ENCODE data around the gene CSMD2. TPM values are rescaled to one million over a fixed set of nuclear protein-coding genes. Genes with fewer than 3 reads are reported as not detected.

CSMD2 gene
- polyA plus RNA-seq, 5 donors: 0.11 to 0.38 (median 0.22) TPM

GRCh38 chr1:33684396-33685179 is 480.4 kb downstream of the CSMD2 start:
- no peak for DNase-seq

- DNase-seq: no peak
These were observed 481.1 kb downstream of the CSMD2 start for GRCh38 chr1:33683913-33684312.

GRCh38 chr1:33682371-33682770 is 482.7 kb downstream of the CSMD2 start:
- no peak for DNase-seq

- DNase-seq: no peak
These were observed 484.7 kb downstream of the CSMD2 start for GRCh38 chr1:33680281-33680840.

- DNase-seq: no peak
These were observed 494.5 kb downstream of the CSMD2 start for GRCh38 chr1:33670567-33670966.

GRCh38 chr1:33668695-33669094 is 496.3 kb downstream of the CSMD2 start:
- DNase-seq: no peak

- DNase-seq: no peak
These were observed 497.4 kb downstream of the CSMD2 start for GRCh38 chr1:33667386-33668282.

DNA sequence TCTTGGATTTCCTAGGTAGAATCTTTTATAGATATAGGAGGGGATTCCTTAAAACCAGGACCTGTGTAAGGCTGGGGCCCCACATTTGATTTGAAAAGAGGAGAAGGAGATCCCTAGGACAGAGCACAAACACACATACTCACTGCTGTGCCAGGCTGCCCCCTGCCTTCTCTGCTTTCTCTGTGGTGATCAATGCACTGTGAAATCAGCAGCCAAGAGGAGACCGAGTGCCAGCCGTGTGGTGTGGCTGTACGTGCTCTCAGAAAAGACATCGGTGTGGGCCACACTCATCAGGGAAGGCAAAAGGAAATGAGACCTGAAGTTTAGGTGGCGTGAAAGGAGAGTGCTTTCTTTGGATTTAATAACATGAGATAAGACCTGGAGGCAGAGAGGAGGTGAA is 498.4 kb downstream of the CSMD2 start:
- no peak for DNase-seq

DNA sequence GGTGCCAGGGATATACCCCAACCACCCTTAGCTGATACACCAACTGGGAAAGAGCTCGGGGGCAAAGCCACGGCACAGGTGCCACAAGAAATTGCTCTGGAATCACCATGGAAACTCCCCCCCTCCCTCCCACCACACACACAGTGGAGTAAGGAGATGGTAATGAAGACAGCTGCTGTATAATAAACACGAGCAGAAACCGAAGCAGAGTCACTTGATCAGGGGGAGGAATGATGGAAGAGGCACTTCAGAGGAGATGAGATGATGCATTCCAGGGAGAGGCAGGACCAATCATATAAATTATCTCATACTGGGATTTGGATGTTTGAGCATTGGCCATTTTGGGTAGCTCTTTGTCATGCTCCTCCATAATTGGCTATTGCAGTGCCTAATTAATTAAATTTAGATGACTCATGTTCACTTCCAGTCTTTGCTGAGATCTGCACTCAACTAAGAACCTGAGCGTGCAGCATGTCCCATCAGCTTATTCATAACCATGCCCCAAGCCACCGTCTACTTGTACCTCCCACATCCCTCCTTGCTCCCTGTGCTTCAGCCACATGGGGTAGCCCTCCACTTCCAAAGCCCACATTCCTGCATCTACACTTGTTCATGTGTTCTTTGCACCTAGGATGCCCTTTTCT is 503.1 kb downstream of the CSMD2 start:
- no peak for DNase-seq

DNA sequence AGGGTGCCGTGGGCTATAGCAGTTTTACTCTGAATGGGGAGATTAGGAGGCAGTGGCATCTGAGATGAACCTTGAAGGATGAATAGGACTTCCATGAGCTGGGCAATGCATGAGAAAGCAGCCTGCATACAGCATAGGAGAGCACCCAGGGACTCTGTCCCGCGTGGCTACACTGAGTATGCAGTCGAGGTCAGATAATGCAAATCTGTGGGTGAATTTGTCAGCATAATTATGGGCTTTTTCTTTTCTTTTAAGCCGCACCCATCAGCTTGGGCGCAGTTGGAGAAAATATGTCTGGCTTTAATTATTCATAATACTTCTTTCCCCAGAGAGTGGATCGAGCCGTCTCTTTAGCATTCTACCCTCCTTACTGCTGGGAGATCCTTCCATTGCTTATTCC is 504.1 kb downstream of the CSMD2 start:
- DNase-seq: no peak

DNA sequence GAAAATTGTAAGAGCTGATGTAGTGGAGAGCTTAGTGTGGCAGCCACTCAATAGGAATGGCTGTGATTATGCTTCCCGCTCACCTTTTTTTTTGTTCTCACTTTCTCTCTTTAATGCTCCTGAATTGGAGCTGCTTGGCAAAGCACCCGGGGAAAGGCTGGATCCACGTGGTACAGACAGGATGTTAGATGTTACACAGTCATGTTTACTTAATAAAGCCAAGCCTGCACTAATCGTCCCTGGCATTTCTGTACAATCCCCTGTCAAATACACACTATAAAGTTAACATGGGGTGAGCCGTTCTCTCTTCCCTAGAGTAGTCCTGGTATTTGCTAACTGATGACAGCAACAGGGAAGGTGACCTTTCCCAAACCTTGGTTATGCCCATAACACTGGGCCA is 504.8 kb downstream of the CSMD2 start:
- DNase-seq: no peak

GRCh38 chr1:33659641-33660040 is 505.4 kb downstream of the CSMD2 start:
- no peak for DNase-seq

GRCh38 chr1:33657833-33658232 is 507.2 kb downstream of the CSMD2 start:
- no peak for DNase-seq

DNA sequence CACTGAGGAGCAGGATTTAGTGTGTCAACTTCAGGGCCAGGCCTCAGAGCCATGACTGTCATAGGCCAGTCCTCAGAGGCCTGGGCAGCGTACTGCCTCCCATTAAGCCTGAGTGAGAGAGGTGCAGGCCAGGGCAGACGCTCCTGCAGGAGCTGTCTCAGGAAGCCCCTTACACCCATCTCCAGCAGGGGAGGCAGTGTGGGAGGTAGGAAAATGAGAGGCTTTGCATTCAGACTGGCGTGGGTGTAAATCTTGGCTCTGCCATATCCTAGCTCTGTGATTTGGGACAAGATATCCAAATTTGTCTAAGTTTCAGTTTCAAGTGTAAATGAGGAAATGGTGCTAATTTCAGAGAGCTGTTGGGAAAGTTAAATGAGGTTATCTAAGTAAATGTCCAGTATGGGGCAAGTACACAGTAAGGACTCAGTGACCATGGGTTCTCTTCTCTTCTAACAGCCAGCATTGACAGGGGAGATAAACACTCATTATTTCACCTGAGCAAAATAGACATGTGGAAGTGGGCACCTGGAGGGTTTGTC is 508.5 kb downstream of the CSMD2 start:
- DNase-seq: no peak

- no peak for DNase-seq
These were observed 509.5 kb downstream of the CSMD2 start for GRCh38 chr1:33655496-33655895.

DNA sequence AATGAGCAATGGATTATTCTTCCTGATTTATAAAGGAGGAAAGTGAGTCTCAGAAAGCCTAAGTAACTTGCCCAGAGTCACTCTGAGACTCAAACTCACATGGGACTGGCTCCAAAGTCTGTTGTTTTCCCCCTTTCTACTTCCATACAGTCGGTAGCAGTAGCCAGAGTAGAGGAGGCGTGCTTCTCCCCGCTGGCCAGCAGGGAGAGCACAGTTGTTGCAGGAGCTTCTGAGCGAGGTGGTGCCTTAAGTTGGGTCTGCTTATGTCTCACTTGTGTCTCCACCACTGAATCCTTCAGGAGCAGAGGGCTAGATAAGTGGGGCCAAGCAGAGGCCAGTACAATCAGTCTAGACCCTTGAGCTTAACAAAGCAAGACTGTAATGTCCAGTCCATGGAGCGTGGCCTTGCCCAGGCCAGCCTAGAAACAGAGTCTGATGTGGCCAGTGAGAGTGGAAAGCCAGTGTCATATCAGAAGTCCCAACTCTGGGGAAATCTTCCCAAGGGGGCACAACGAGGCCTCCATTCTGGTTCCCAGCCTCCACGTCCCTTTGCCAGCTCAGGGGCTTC is 510.7 kb downstream of the CSMD2 start:
- DNase-seq: no peak

- no peak for DNase-seq
These were observed 511.8 kb downstream of the CSMD2 start for GRCh38 chr1:33653226-33653625.

DNA sequence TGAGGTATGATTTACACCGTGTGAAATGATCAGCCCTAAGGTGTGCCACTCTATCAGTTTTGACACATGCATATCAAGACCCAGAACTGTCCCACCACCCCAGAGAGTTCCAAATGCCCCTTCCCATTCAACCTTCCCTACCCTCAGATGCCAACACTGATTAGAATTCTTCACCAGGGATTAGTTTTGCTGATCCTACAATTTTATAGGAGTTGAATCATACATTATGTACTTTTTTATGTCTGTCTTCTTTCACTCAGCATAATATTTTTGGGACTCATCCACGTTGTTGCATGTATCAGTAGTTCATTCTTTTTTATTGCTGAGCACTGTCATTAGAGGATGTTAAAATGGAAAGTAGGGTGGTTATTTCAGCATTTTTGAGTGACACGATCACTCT is 514.3 kb downstream of the CSMD2 start:
- no peak for DNase-seq

- no peak for DNase-seq
These were observed 515.3 kb downstream of the CSMD2 start for GRCh38 chr1:33649759-33650158.

- no peak for DNase-seq
These were observed 521.8 kb downstream of the CSMD2 start for GRCh38 chr1:33643216-33643615.

- DNase-seq: no peak
These were observed 523.8 kb downstream of the CSMD2 start for GRCh38 chr1:33641104-33641830.

Data from right lung (tissue), 5 donors.